Measurements from ENCODE around the gene KCNJ1. TPM values are rescaled to one million over a fixed set of nuclear protein-coding genes. Genes with fewer than 3 reads are reported as not detected.

The KCNJ1 gene
- total and polyA plus RNA-seq, 2 experiments from 2014 or later: not detected

DNA sequence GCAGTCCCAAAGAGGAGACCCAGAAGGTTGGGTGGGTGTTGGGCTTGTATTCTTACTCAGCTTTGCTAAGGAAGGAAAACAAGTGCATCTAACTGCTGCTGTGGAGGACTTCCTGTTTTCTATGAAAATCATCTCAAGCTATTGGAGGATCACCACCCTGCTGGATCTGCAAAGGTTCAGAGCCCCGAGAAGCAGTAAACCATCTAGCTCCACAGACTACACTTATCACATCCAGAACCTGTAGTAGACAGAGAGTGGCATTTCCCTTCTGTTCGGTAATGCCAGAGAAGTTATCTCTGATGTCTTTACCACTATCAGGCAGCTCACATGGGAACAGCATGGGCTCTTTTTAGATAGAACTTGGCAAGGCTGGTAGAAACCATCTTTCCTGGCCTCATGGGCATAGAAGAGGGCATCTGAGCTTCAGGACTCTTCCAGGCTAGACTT is 21.7 kb downstream of the KCNJ1 start:
- TF ChIP-seq, protein P1, sequence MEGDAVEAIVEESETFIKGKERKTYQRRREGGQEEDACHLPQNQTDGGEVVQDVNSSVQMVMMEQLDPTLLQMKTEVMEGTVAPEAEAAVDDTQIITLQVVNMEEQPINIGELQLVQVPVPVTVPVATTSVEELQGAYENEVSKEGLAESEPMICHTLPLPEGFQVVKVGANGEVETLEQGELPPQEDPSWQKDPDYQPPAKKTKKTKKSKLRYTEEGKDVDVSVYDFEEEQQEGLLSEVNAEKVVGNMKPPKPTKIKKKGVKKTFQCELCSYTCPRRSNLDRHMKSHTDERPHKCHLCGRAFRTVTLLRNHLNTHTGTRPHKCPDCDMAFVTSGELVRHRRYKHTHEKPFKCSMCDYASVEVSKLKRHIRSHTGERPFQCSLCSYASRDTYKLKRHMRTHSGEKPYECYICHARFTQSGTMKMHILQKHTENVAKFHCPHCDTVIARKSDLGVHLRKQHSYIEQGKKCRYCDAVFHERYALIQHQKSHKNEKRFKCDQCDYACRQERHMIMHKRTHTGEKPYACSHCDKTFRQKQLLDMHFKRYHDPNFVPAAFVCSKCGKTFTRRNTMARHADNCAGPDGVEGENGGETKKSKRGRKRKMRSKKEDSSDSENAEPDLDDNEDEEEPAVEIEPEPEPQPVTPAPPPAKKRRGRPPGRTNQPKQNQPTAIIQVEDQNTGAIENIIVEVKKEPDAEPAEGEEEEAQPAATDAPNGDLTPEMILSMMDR (IDR thresholded peaks at IDR 0.05; ENCODE audit: low read depth, low read length): no peak
- no peak for DNase-seq (ENCODE audit: low read depth in 1 of 2, low spot score in 1 of 2)
- H3K27ac ChIP-seq: no peak overlapping the region
- H3K4me3 ChIP-seq: no peak overlapping the region
- no peaks in the 10 kb centered on the region for H3K36me3 ChIP-seq
- H3K27me3 ChIP-seq: peaks cover 16% of the 10 kb centered on the region
- no peaks in the 10 kb centered on the region for H3K9me3 ChIP-seq (ENCODE audit: low read depth)
- H3K4me1 ChIP-seq (ENCODE audit: low read depth): no peaks in the 10 kb centered on the region

- no peak for DNase-seq (ENCODE audit: low read depth in 1 of 2, low spot score in 1 of 2)
- Histone ChIP-seq H3K9me3 (ENCODE audit: low read depth) (no peaks in the 10 kb centered on the region), H3K4me3 (no peak overlapping the region), H3K36me3 (no peaks in the 10 kb centered on the region), H3K4me1 (ENCODE audit: low read depth) (no peaks in the 10 kb centered on the region), H3K27me3 (peaks cover 19% of the 10 kb centered on the region), H3K27ac (no peak overlapping the region)
- TF ChIP-seq, protein P1 (IDR thresholded peaks at IDR 0.05; ENCODE audit: low read depth, low read length): no peak
Measured at GRCh38 chr11:128843198-128843785, 23.8 kb downstream of the KCNJ1 start.

- TF ChIP-seq, protein P1 (IDR thresholded peaks at IDR 0.05; ENCODE audit: low read depth, low read length): no peak
- Histone ChIP-seq H3K4me3 (no peak overlapping the region), H3K27me3 (peaks cover 18% of the 10 kb centered on the region), H3K9me3 (ENCODE audit: low read depth) (no peaks in the 10 kb centered on the region), H3K36me3 (no peaks in the 10 kb centered on the region), H3K27ac (no peak overlapping the region), H3K4me1 (ENCODE audit: low read depth) (no peaks in the 10 kb centered on the region)
- no peak for DNase-seq (ENCODE audit: low read depth in 1 of 2, low spot score in 1 of 2)
Measured at GRCh38 chr11:128841461-128842072, 25.5 kb downstream of the KCNJ1 start.

GRCh38 chr11:128840783-128841182 is 26.3 kb downstream of the KCNJ1 start:
- H3K27me3 ChIP-seq: peaks cover 12% of the 10 kb centered on the region
- H3K4me3 ChIP-seq: no peak overlapping the region
- no peak for DNase-seq (ENCODE audit: low read depth in 1 of 2, low spot score in 1 of 2)
- no peak overlapping the region for H3K27ac ChIP-seq
- H3K36me3 ChIP-seq: no peaks in the 10 kb centered on the region
- TF ChIP-seq, protein P1 (IDR thresholded peaks at IDR 0.05; ENCODE audit: low read depth, low read length): no peak
- H3K9me3 ChIP-seq (ENCODE audit: low read depth): no peaks in the 10 kb centered on the region
- H3K4me1 ChIP-seq (ENCODE audit: low read depth): peaks cover under 1% of the 10 kb centered on the region

DNA sequence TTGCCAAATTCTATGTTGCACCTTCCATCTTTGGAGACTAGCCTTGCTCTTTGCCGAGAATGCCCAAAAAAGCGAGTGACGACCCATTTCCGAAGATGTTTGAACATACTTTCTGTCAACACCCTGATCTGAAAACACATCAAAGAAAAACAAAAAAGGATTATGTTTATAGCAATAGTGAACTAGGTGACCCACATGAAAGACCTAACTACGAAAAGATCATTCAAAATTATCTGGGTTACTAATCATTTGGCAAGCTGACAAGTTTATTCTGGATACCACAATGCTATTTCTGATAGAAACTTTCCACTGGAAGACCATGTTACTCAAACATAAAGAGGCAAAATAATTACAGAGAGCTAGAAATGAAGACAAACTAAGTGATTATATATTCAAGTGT is 27.0 kb downstream of the KCNJ1 start:
- TF ChIP-seq, protein P1 (IDR thresholded peaks at IDR 0.05; ENCODE audit: low read depth, low read length): no peak
- Histone ChIP-seq H3K27me3 (peaks cover 5% of the 10 kb centered on the region), H3K27ac (no peak overlapping the region)

More for the DNA sequence above, 27.0 kb downstream of the KCNJ1 start:
- no peaks in the 10 kb centered on the region for H3K9me3 ChIP-seq (ENCODE audit: low read depth)
- DNase-seq (ENCODE audit: low read depth in 1 of 2, low spot score in 1 of 2): no peak
- no peak overlapping the region for H3K4me3 ChIP-seq
- H3K4me1 ChIP-seq (ENCODE audit: low read depth): peaks cover 4% of the 10 kb centered on the region
- no peaks in the 10 kb centered on the region for H3K36me3 ChIP-seq

All from cardiac muscle cell (in vitro differentiated cells and primary cell).